NCI-H82 treated with DMSO at 0.1 percent for 48 hours (cell line): Measurements from ENCODE around the gene RABGAP1L.
A peak's percentile ranks its signal among the peaks of the same experiment; 100 is the strongest.
"Not testable (repeated sequence)": the region's sequence is repeated elsewhere in the genome, so short reads cannot be mapped to it uniquely, and the experiment has no call there.

Experiments used
- DNase-seq: peaks from one replicate; lab custom pipeline; 2025; ENCODE audit not compliant: unreplicated experiment; lab: John Stamatoyannopoulos, UW

RABGAP1L gene

GRCh38 chr1:175005085-175005783 is 845.9 kb downstream of the RABGAP1L start:
- DNase-seq = no peak

GRCh38 chr1:175009532-175009931 is 850.2 kb downstream of the RABGAP1L start:
- no peak for DNase-seq

- DNase-seq = no peak
Measured at GRCh38 chr1:175013445-175013844, 854.1 kb downstream of the RABGAP1L start.

GRCh38 chr1:175015243-175015642 is 855.9 kb downstream of the RABGAP1L start:
- DNase-seq = no peak

GRCh38 chr1:175019524-175019923 is 860.2 kb downstream of the RABGAP1L start:
- no peak for DNase-seq

GRCh38 chr1:175023043-175023921 is 864.0 kb downstream of the RABGAP1L start, which contains the start of gene MRPS14:
Gene MRPS14, minus strand, starts transcription at chr1:175023425. Its CDS starts 17 bp downstream, at chr1:175023408.
- peak; percentile 98 for DNase-seq

GRCh38 chr1:175023922-175024242 is 864.6 kb downstream of the RABGAP1L start:
- DNase-seq = not testable (repeated sequence)

- DNase-seq = no peak
Measured at GRCh38 chr1:175024773-175025172, 865.5 kb downstream of the RABGAP1L start.

GRCh38 chr1:175033953-175034352 is 874.6 kb downstream of the RABGAP1L start:
- DNase-seq = no peak

- no peak for DNase-seq
Measured at GRCh38 chr1:175034775-175035174, 875.5 kb downstream of the RABGAP1L start.

GRCh38 chr1:175035865-175036264 is 876.5 kb downstream of the RABGAP1L start:
- DNase-seq = no peak

- DNase-seq = no peak
Measured at GRCh38 chr1:175036476-175036875, 877.2 kb downstream of the RABGAP1L start.

GRCh38 chr1:175037416-175037815 is 878.1 kb downstream of the RABGAP1L start:
- DNase-seq = peak; percentile 59

GRCh38 chr1:175040324-175040879 is 881.1 kb downstream of the RABGAP1L start:
- DNase-seq = no peak

GRCh38 chr1:175042650-175043049 is 883.3 kb downstream of the RABGAP1L start:
- DNase-seq = no peak

GRCh38 chr1:175043824-175044223 is 884.5 kb downstream of the RABGAP1L start:
- no peak for DNase-seq

- DNase-seq = not testable (repeated sequence)
Measured at GRCh38 chr1:175044591-175044990, 885.3 kb downstream of the RABGAP1L start.
